ENCODE results near the gene GADL1.

The GADL1 gene

GRCh38 chr3:30768046-30768445 lies 126.4 kb downstream of the GADL1 start:
- Histone ChIP-seq H3K27ac (ENCODE audit: low read depth, low read length) (no peak overlapping the region), H3K9me3 (ENCODE audit: control insufficient read depth in 5 of 5, low read length in 5 of 5) (no peaks in the 10 kb centered on the region), H3K36me3 (ENCODE audit: control insufficient read depth in 5 of 5, insufficient read depth in 5 of 5, low read length in 5 of 5) (no peaks in the 10 kb centered on the region), H3K4me1 (ENCODE audit: control insufficient read depth in 5 of 5, insufficient read depth in 5 of 5, low read length in 5 of 5) (peaks cover 0 to 14% (median 7%) of the 10 kb centered on the region in 5 donors), H3K4me3 (ENCODE audit: low read depth in 1 of 5, low read length in 5 of 5) (no peak overlapping the region), H3K9ac (ENCODE audit: low read length in 5 of 5) (no peak overlapping the region), H3K27me3 (ENCODE audit: control insufficient read depth in 5 of 5, insufficient read depth in 4 of 5, low read length in 5 of 5) (no peaks in the 10 kb centered on the region)

- no peaks in the 10 kb centered on the region for H3K36me3 ChIP-seq (ENCODE audit: control insufficient read depth in 5 of 5, insufficient read depth in 5 of 5, low read length in 5 of 5)
- no peak overlapping the region for H3K9ac ChIP-seq (ENCODE audit: low read length in 5 of 5)
- no peak overlapping the region for H3K4me3 ChIP-seq (ENCODE audit: low read depth in 1 of 5, low read length in 5 of 5)
- H3K27ac ChIP-seq (ENCODE audit: low read depth, low read length), result no peak overlapping the region
- no peaks in the 10 kb centered on the region for H3K9me3 ChIP-seq (ENCODE audit: control insufficient read depth in 5 of 5, low read length in 5 of 5)
- peaks cover 0 to 14% (median 7%) of the 10 kb centered on the region in 5 donors for H3K4me1 ChIP-seq (ENCODE audit: control insufficient read depth in 5 of 5, insufficient read depth in 5 of 5, low read length in 5 of 5)
- no peaks in the 10 kb centered on the region for H3K27me3 ChIP-seq (ENCODE audit: control insufficient read depth in 5 of 5, insufficient read depth in 4 of 5, low read length in 5 of 5)
These were observed 127.9 kb downstream of the GADL1 start for GRCh38 chr3:30766522-30766921.

GRCh38 chr3:30764891-30765290 lies 129.6 kb downstream of the GADL1 start:
- H3K4me3 ChIP-seq (ENCODE audit: low read depth in 1 of 5, low read length in 5 of 5), result no peak overlapping the region
- H3K4me1 ChIP-seq (ENCODE audit: control insufficient read depth in 5 of 5, insufficient read depth in 5 of 5, low read length in 5 of 5), result peaks cover 0 to 2% (median 1%) of the 10 kb centered on the region in 5 donors
- H3K36me3 ChIP-seq (ENCODE audit: control insufficient read depth in 5 of 5, insufficient read depth in 5 of 5, low read length in 5 of 5), result no peaks in the 10 kb centered on the region
- no peaks in the 10 kb centered on the region for H3K27me3 ChIP-seq (ENCODE audit: control insufficient read depth in 5 of 5, insufficient read depth in 4 of 5, low read length in 5 of 5)
- H3K9me3 ChIP-seq (ENCODE audit: control insufficient read depth in 5 of 5, low read length in 5 of 5), result no peaks in the 10 kb centered on the region
- H3K9ac ChIP-seq (ENCODE audit: low read length in 5 of 5), result no peak overlapping the region
- H3K27ac ChIP-seq (ENCODE audit: low read depth, low read length), result no peak overlapping the region

- no peaks in the 10 kb centered on the region for H3K27me3 ChIP-seq (ENCODE audit: control insufficient read depth in 5 of 5, insufficient read depth in 4 of 5, low read length in 5 of 5)
- H3K27ac ChIP-seq (ENCODE audit: low read depth, low read length), result no peak overlapping the region
- no peaks in the 10 kb centered on the region for H3K4me1 ChIP-seq (ENCODE audit: control insufficient read depth in 5 of 5, insufficient read depth in 5 of 5, low read length in 5 of 5)
- no peak overlapping the region for H3K4me3 ChIP-seq (ENCODE audit: low read depth in 1 of 5, low read length in 5 of 5)
- H3K36me3 ChIP-seq (ENCODE audit: control insufficient read depth in 5 of 5, insufficient read depth in 5 of 5, low read length in 5 of 5), result no peaks in the 10 kb centered on the region
- no peak overlapping the region for H3K9ac ChIP-seq (ENCODE audit: low read length in 5 of 5)
- no peaks in the 10 kb centered on the region for H3K9me3 ChIP-seq (ENCODE audit: control insufficient read depth in 5 of 5, low read length in 5 of 5)
These were observed 130.2 kb downstream of the GADL1 start for GRCh38 chr3:30764281-30764680.

- Histone ChIP-seq H3K4me3 (ENCODE audit: low read depth in 1 of 5, low read length in 5 of 5) (no peak overlapping the region), H3K9ac (ENCODE audit: low read length in 5 of 5) (no peak overlapping the region), H3K27ac (ENCODE audit: low read depth, low read length) (no peak overlapping the region), H3K36me3 (ENCODE audit: control insufficient read depth in 5 of 5, insufficient read depth in 5 of 5, low read length in 5 of 5) (no peaks in the 10 kb centered on the region), H3K27me3 (ENCODE audit: control insufficient read depth in 5 of 5, insufficient read depth in 4 of 5, low read length in 5 of 5) (no peaks in the 10 kb centered on the region), H3K9me3 (ENCODE audit: control insufficient read depth in 5 of 5, low read length in 5 of 5) (no peaks in the 10 kb centered on the region), H3K4me1 (ENCODE audit: control insufficient read depth in 5 of 5, insufficient read depth in 5 of 5, low read length in 5 of 5) (no peaks in the 10 kb centered on the region)
These were observed 133.1 kb downstream of the GADL1 start for GRCh38 chr3:30761374-30761773.

GRCh38 chr3:30760737-30761136 lies 133.7 kb downstream of the GADL1 start:
- Histone ChIP-seq H3K27me3 (ENCODE audit: control insufficient read depth in 5 of 5, insufficient read depth in 4 of 5, low read length in 5 of 5) (no peaks in the 10 kb centered on the region), H3K36me3 (ENCODE audit: control insufficient read depth in 5 of 5, insufficient read depth in 5 of 5, low read length in 5 of 5) (no peaks in the 10 kb centered on the region), H3K9me3 (ENCODE audit: control insufficient read depth in 5 of 5, low read length in 5 of 5) (no peaks in the 10 kb centered on the region), H3K9ac (ENCODE audit: low read length in 5 of 5) (no peak overlapping the region), H3K4me3 (ENCODE audit: low read depth in 1 of 5, low read length in 5 of 5) (no peak overlapping the region), H3K27ac (ENCODE audit: low read depth, low read length) (no peak overlapping the region), H3K4me1 (ENCODE audit: control insufficient read depth in 5 of 5, insufficient read depth in 5 of 5, low read length in 5 of 5) (no peaks in the 10 kb centered on the region)

- Histone ChIP-seq H3K27me3 (ENCODE audit: control insufficient read depth in 5 of 5, insufficient read depth in 4 of 5, low read length in 5 of 5) (no peaks in the 10 kb centered on the region), H3K27ac (ENCODE audit: low read depth, low read length) (no peak overlapping the region), H3K4me3 (ENCODE audit: low read depth in 1 of 5, low read length in 5 of 5) (no peak overlapping the region), H3K9ac (ENCODE audit: low read length in 5 of 5) (no peak overlapping the region), H3K4me1 (ENCODE audit: control insufficient read depth in 5 of 5, insufficient read depth in 5 of 5, low read length in 5 of 5) (no peaks in the 10 kb centered on the region), H3K9me3 (ENCODE audit: control insufficient read depth in 5 of 5, low read length in 5 of 5) (no peaks in the 10 kb centered on the region), H3K36me3 (ENCODE audit: control insufficient read depth in 5 of 5, insufficient read depth in 5 of 5, low read length in 5 of 5) (no peaks in the 10 kb centered on the region)
These were observed 134.3 kb downstream of the GADL1 start for GRCh38 chr3:30760040-30760695.

GRCh38 chr3:30756218-30756617 lies 138.2 kb downstream of the GADL1 start:
- no peaks in the 10 kb centered on the region for H3K36me3 ChIP-seq (ENCODE audit: control insufficient read depth in 5 of 5, insufficient read depth in 5 of 5, low read length in 5 of 5)
- no peak overlapping the region for H3K27ac ChIP-seq (ENCODE audit: low read depth, low read length)
- H3K4me3 ChIP-seq (ENCODE audit: low read depth in 1 of 5, low read length in 5 of 5), result no peak overlapping the region
- no peaks in the 10 kb centered on the region for H3K4me1 ChIP-seq (ENCODE audit: control insufficient read depth in 5 of 5, insufficient read depth in 5 of 5, low read length in 5 of 5)
- H3K9me3 ChIP-seq (ENCODE audit: control insufficient read depth in 5 of 5, low read length in 5 of 5), result no peaks in the 10 kb centered on the region
- H3K9ac ChIP-seq (ENCODE audit: low read length in 5 of 5), result no peak overlapping the region
- no peaks in the 10 kb centered on the region for H3K27me3 ChIP-seq (ENCODE audit: control insufficient read depth in 5 of 5, insufficient read depth in 4 of 5, low read length in 5 of 5)

- no peaks in the 10 kb centered on the region for H3K4me1 ChIP-seq (ENCODE audit: control insufficient read depth in 5 of 5, insufficient read depth in 5 of 5, low read length in 5 of 5)
- H3K27me3 ChIP-seq (ENCODE audit: control insufficient read depth in 5 of 5, insufficient read depth in 4 of 5, low read length in 5 of 5), result no peaks in the 10 kb centered on the region
- H3K9ac ChIP-seq (ENCODE audit: low read length in 5 of 5), result no peak overlapping the region
- H3K9me3 ChIP-seq (ENCODE audit: control insufficient read depth in 5 of 5, low read length in 5 of 5), result no peaks in the 10 kb centered on the region
- H3K4me3 ChIP-seq (ENCODE audit: low read depth in 1 of 5, low read length in 5 of 5), result no peak overlapping the region
- no peak overlapping the region for H3K27ac ChIP-seq (ENCODE audit: low read depth, low read length)
- H3K36me3 ChIP-seq (ENCODE audit: control insufficient read depth in 5 of 5, insufficient read depth in 5 of 5, low read length in 5 of 5), result no peaks in the 10 kb centered on the region
These were observed 140.0 kb downstream of the GADL1 start for GRCh38 chr3:30754426-30754825.

GRCh38 chr3:30753766-30754165 lies 140.7 kb downstream of the GADL1 start:
- no peak overlapping the region for H3K27ac ChIP-seq (ENCODE audit: low read depth, low read length)
- H3K9ac ChIP-seq (ENCODE audit: low read length in 5 of 5), result no peak overlapping the region
- H3K27me3 ChIP-seq (ENCODE audit: control insufficient read depth in 5 of 5, insufficient read depth in 4 of 5, low read length in 5 of 5), result no peaks in the 10 kb centered on the region
- H3K36me3 ChIP-seq (ENCODE audit: control insufficient read depth in 5 of 5, insufficient read depth in 5 of 5, low read length in 5 of 5), result no peaks in the 10 kb centered on the region
- H3K9me3 ChIP-seq (ENCODE audit: control insufficient read depth in 5 of 5, low read length in 5 of 5), result no peaks in the 10 kb centered on the region
- H3K4me1 ChIP-seq (ENCODE audit: control insufficient read depth in 5 of 5, insufficient read depth in 5 of 5, low read length in 5 of 5), result no peaks in the 10 kb centered on the region
- H3K4me3 ChIP-seq (ENCODE audit: low read depth in 1 of 5, low read length in 5 of 5), result no peak overlapping the region

- Histone ChIP-seq H3K4me3 (ENCODE audit: low read depth in 1 of 5, low read length in 5 of 5) (no peak overlapping the region), H3K27me3 (ENCODE audit: control insufficient read depth in 5 of 5, insufficient read depth in 4 of 5, low read length in 5 of 5) (no peaks in the 10 kb centered on the region), H3K4me1 (ENCODE audit: control insufficient read depth in 5 of 5, insufficient read depth in 5 of 5, low read length in 5 of 5) (no peaks in the 10 kb centered on the region), H3K36me3 (ENCODE audit: control insufficient read depth in 5 of 5, insufficient read depth in 5 of 5, low read length in 5 of 5) (no peaks in the 10 kb centered on the region), H3K27ac (ENCODE audit: low read depth, low read length) (no peak overlapping the region), H3K9ac (ENCODE audit: low read length in 5 of 5) (no peak overlapping the region), H3K9me3 (ENCODE audit: control insufficient read depth in 5 of 5, low read length in 5 of 5) (no peaks in the 10 kb centered on the region)
These were observed 141.5 kb downstream of the GADL1 start for GRCh38 chr3:30752970-30753369.
